BE2C (cell line): Measurements from ENCODE around the gene TMEM255B.
"Not testable (repeated sequence)": the region's sequence is repeated elsewhere in the genome, so short reads cannot be mapped to it uniquely, and the experiment has no call there.

Experiments
- DNase-seq: peaks from one replicate; pipeline ENCODE4 v3.0.0-alpha.2; 2020
- H3K27me3 ChIP-seq: fragments of 250-450 bp; sonication (Bioruptor Pico); 2 replicates; pipeline ENCODE4 v1.5.1; 2020; ENCODE audit warnings: mild to moderate bottlenecking
- H3K36me3 ChIP-seq: fragments of 250-450 bp; sonication (Bioruptor Pico); 2 replicates; pipeline ENCODE4 v1.5.1; 2020; ENCODE audit warnings: mild to moderate bottlenecking
- H3K4me1 ChIP-seq: fragments of 250-450 bp; sonication (Bioruptor Pico); 2 replicates; pipeline ENCODE4 v1.5.1; 2020
- H3K4me3 ChIP-seq: 2 replicates; pipeline ENCODE4 v1.5.1; 2011; ENCODE audit warnings: low read depth, low read length
- H3K9me3 ChIP-seq: fragments of 250-450 bp; sonication (Bioruptor Pico); 2 replicates; pipeline ENCODE4 v1.5.1; 2020
- CTCF ChIP-seq: IDR thresholded peaks from 2 replicates; pipeline ENCODE4 v1.5.1; 2012; ENCODE audit warnings: mild to moderate bottlenecking, low read depth, low read length

The TMEM255B gene

GRCh38 chr13:113831061-113831460 is 72.0 kb downstream of the TMEM255B start:
- Histone ChIP-seq H3K4me3 (no peak overlapping the region), H3K4me1 (no peaks in the 10 kb centered on the region), H3K9me3 (no peaks in the 10 kb centered on the region), H3K36me3 (no peaks in the 10 kb centered on the region), H3K27me3 (no peaks in the 10 kb centered on the region)
- no peak for TF ChIP-seq CTCF
- no peak for DNase-seq

GRCh38 chr13:113832205-113832604 is 73.2 kb downstream of the TMEM255B start:
- H3K27me3 ChIP-seq = no peaks in the 10 kb centered on the region
- H3K4me1 ChIP-seq = peaks cover 4% of the 10 kb centered on the region
- H3K36me3 ChIP-seq = no peaks in the 10 kb centered on the region
- no peaks in the 10 kb centered on the region for H3K9me3 ChIP-seq
- H3K4me3 ChIP-seq = no peak overlapping the region
- no peak for TF ChIP-seq CTCF
- DNase-seq = no peak

- no peak for TF ChIP-seq CTCF
- H3K27me3 ChIP-seq = no peaks in the 10 kb centered on the region
- no peak for DNase-seq
- no peaks in the 10 kb centered on the region for H3K9me3 ChIP-seq
- H3K4me3 ChIP-seq = no peak overlapping the region
- H3K4me1 ChIP-seq = peaks cover 7% of the 10 kb centered on the region
- no peaks in the 10 kb centered on the region for H3K36me3 ChIP-seq
Measured at GRCh38 chr13:113832631-113833030, 73.6 kb downstream of the TMEM255B start.

GRCh38 chr13:113833111-113833830 is 74.2 kb downstream of the TMEM255B start:
- TF ChIP-seq CTCF = no peak
- Histone ChIP-seq H3K27me3 (no peaks in the 10 kb centered on the region), H3K36me3 (no peaks in the 10 kb centered on the region), H3K9me3 (no peaks in the 10 kb centered on the region), H3K4me1 (peaks cover 11% of the 10 kb centered on the region), H3K4me3 (no peak overlapping the region)
- no peak for DNase-seq

- H3K4me3 ChIP-seq, H3K27me3 ChIP-seq, H3K36me3 ChIP-seq, DNase-seq, H3K9me3 ChIP-seq: not testable (repeated sequence)
- peaks cover 15% of the 10 kb centered on the region for H3K4me1 ChIP-seq
Measured at GRCh38 chr13:113834006-113834405, 75.0 kb downstream of the TMEM255B start.

GRCh38 chr13:113834496-113835200 is 75.6 kb downstream of the TMEM255B start:
- Histone ChIP-seq H3K4me3 (no peak overlapping the region), H3K9me3 (no peaks in the 10 kb centered on the region), H3K36me3 (no peaks in the 10 kb centered on the region), H3K27me3 (no peaks in the 10 kb centered on the region), H3K4me1 (peaks cover 15% of the 10 kb centered on the region)
- DNase-seq = no peak
- no peak for TF ChIP-seq CTCF
